H1 (cell line): ENCODE measurements around the gene TBC1D30. TPM values are rescaled to one million over a fixed set of nuclear protein-coding genes. Genes with fewer than 3 reads are reported as not detected.

Experiments
- CTCF ChIA-PET: fragments of 300-600 bp; sonication (Branson Sonifier 250); formaldehyde crosslinking; loops from one replicate; lab custom pipeline; 2021; ENCODE audit not compliant: partially characterized antibody; lab: Charles Lee
- POLR2A ChIA-PET: fragments of 300-600 bp; sonication (Branson Sonifier 250); formaldehyde crosslinking; loops from one replicate; lab custom pipeline; 2021; ENCODE audit warnings: inconsistent platforms; ENCODE audit not compliant: partially characterized antibody; lab: Charles Lee
- DNase-seq, 2 experiments: peaks; one replicate each; pipeline versions ENCODE4 v3.0.0 to v3.0.0-alpha.2; 2010 to 2022; ENCODE audit warnings: low spot score in 2 of 2, low read depth in 1 of 2, mixed read lengths in 1 of 2
- FAIRE-seq: peaks from 2 replicates; lab custom pipeline; 2011; peaks lifted over from hg19 to GRCh38; lab: Jason Lieb, UNC
- H2AFZ ChIP-seq: 2 replicates; pipeline ENCODE4 v1.8.1; 2012; ENCODE audit warnings: low read length, inconsistent platforms
- H2AK5ac ChIP-seq: 2 replicates; pipeline ENCODE4 v1.6.1; 2013; ENCODE audit warnings: low read depth, low read length
- H2BK120ac ChIP-seq: replicated peaks from 2 replicates; pipeline ENCODE3; 2013; ENCODE audit warnings: low read depth, low read length, inconsistent platforms
- H2BK12ac ChIP-seq: 2 replicates; pipeline ENCODE4 v1.6.1; 2013; ENCODE audit warnings: low read depth, low read length
- H2BK15ac ChIP-seq: 2 replicates; pipeline ENCODE4 v1.6.1; 2013; ENCODE audit warnings: low read length
- H2BK20ac ChIP-seq: 2 replicates; pipeline ENCODE4 v1.6.1; 2013; ENCODE audit warnings: low read length
- H2BK5ac ChIP-seq: 2 replicates; pipeline ENCODE4 v1.6.1; 2013; ENCODE audit warnings: low read depth, low read length
- H3K14ac ChIP-seq: 2 replicates; pipeline ENCODE4 v1.6.1; 2013; ENCODE audit warnings: inconsistent platforms; ENCODE audit not compliant: insufficient read length
- H3K18ac ChIP-seq: 2 replicates; pipeline ENCODE4 v1.6.1; 2013; ENCODE audit warnings: low read length; ENCODE audit errors: extremely low read depth
- H3K23ac ChIP-seq: 2 replicates; pipeline ENCODE4 v1.6.1; 2013; ENCODE audit warnings: inconsistent platforms; ENCODE audit not compliant: insufficient read length
- H3K23me2 ChIP-seq: 2 replicates; pipeline ENCODE4 v1.6.1; 2013; ENCODE audit warnings: low read depth, low read length
- H3K27ac ChIP-seq: 2 replicates; pipeline ENCODE4 v1.6.1; 2011; ENCODE audit warnings: low read depth, low read length, inconsistent platforms
- H3K27me3 ChIP-seq, 4 experiments: replicated peaks in 1 of 4; 1 replicate in 1 of 4; 2 replicates in 3 of 4; pipeline versions ENCODE4 v1.6.1 to v1.8.1; 2011 to 2013; ENCODE audit warnings: low read length in 3 of 4, mild to moderate bottlenecking in 3 of 4, inconsistent platforms in 2 of 4, mixed read lengths in 2 of 4, moderate library complexity in 1 of 4; ENCODE audit not compliant: control insufficient read depth in 3 of 4, insufficient read depth in 3 of 4; ENCODE audit errors: extremely low read depth in 1 of 4
- H3K36me3 ChIP-seq, 4 experiments: 2 replicates each; pipeline versions ENCODE4 v1.6.1 to v1.8.1; 2011 to 2013; ENCODE audit warnings: mild to moderate bottlenecking in 4 of 4, low read length in 3 of 4, moderate library complexity in 2 of 4, control low read depth in 1 of 4, inconsistent platforms in 1 of 4; ENCODE audit not compliant: insufficient read depth in 4 of 4, control insufficient read depth in 2 of 4
- H3K4ac ChIP-seq: replicated peaks from 2 replicates; pipeline ENCODE3; 2013; ENCODE audit warnings: low read length, low read depth, mixed read lengths, inconsistent platforms; ENCODE audit not compliant: insufficient read length
- H3K4me1 ChIP-seq, 4 experiments: replicated peaks in 1 of 4; 1 replicate in 1 of 4; 2 replicates in 3 of 4; pipeline versions ENCODE4 v1.6.1 to v1.8.1; 2011 to 2013; ENCODE audit warnings: low read length in 3 of 4, inconsistent platforms in 2 of 4, mixed read lengths in 1 of 4; ENCODE audit not compliant: insufficient read depth in 4 of 4, control insufficient read depth in 3 of 4
- H3K4me2 ChIP-seq, 2 experiments: 2 replicates each; pipeline versions ENCODE4 v1.6.1 to v1.8.1; 2011 to 2013; ENCODE audit warnings: low read depth in 2 of 2, low read length in 2 of 2, control low read depth in 1 of 2, inconsistent platforms in 1 of 2, mild to moderate bottlenecking in 1 of 2; ENCODE audit not compliant: insufficient read depth in 1 of 2
- H3K4me3 ChIP-seq, 4 experiments: fragments of 200-600, 300-600 bp in 1 of 4; sonication (generic), shearing (Covaris generic), sonication (Bioruptor Twin) in 1 of 4; 2 replicates each; pipeline versions ENCODE4 v1.5.1 to v1.8.1; 2011 to 2016; ENCODE audit warnings: low read length in 4 of 4, low read depth in 3 of 4, control low read depth in 2 of 4, inconsistent platforms in 2 of 4, mild to moderate bottlenecking in 2 of 4, mixed read lengths in 1 of 4, moderate library complexity in 1 of 4; ENCODE audit not compliant: insufficient read depth in 2 of 4; ENCODE audit errors: extremely low read depth in 1 of 4
- H3K56ac ChIP-seq: replicated peaks from 2 replicates; pipeline ENCODE3; 2013; ENCODE audit warnings: low read depth, mild to moderate bottlenecking, mixed read lengths, low read length, inconsistent platforms; ENCODE audit not compliant: insufficient read length
- H3K79me1 ChIP-seq: 2 replicates; pipeline ENCODE4 v1.6.1; 2013; ENCODE audit warnings: low read depth, low read length, control low read depth
- H3K79me2 ChIP-seq, 2 experiments: 2 replicates each; pipeline versions ENCODE4 v1.6.1 to v1.8.1; 2012 to 2013; ENCODE audit warnings: low read length in 2 of 2, mild to moderate bottlenecking in 2 of 2, inconsistent platforms in 1 of 2; ENCODE audit not compliant: insufficient read depth in 2 of 2, control insufficient read depth in 1 of 2
- H3K9ac ChIP-seq, 4 experiments: replicated peaks in 1 of 4; 1 replicate in 1 of 4; 2 replicates in 3 of 4; pipeline versions ENCODE4 v1.6.1 to v1.8.1; 2011 to 2013; ENCODE audit warnings: low read depth in 3 of 4, low read length in 3 of 4, control low read depth in 2 of 4, mild to moderate bottlenecking in 2 of 4, moderate library complexity in 2 of 4, inconsistent platforms in 1 of 4; ENCODE audit errors: extremely low read depth in 1 of 4
- H3K9me3 ChIP-seq, 2 experiments: 2 replicates each; pipeline versions ENCODE4 v1.6.1 to v1.8.1; 2012 to 2013; ENCODE audit warnings: mild to moderate bottlenecking in 2 of 2, moderate library complexity in 2 of 2, control low read depth in 1 of 2, inconsistent platforms in 1 of 2, low read depth in 1 of 2, low read length in 1 of 2, mixed read lengths in 1 of 2; ENCODE audit not compliant: insufficient read depth in 2 of 2
- H4K20me1 ChIP-seq, 2 experiments: replicated peaks in 1 of 2; 2 replicates each; pipeline versions ENCODE3 to v1.8.1; 2011 to 2013; ENCODE audit warnings: inconsistent platforms in 2 of 2, low read length in 2 of 2, mild to moderate bottlenecking in 1 of 2; ENCODE audit not compliant: insufficient read depth in 2 of 2, control insufficient read depth in 1 of 2
- H4K5ac ChIP-seq: 2 replicates; pipeline ENCODE4 v1.6.1; 2013; ENCODE audit warnings: low read length, low read depth, mixed read lengths, inconsistent platforms; ENCODE audit not compliant: insufficient read length
- H4K8ac ChIP-seq: 2 replicates; pipeline ENCODE4 v1.8.0; 2013; ENCODE audit warnings: mild to moderate bottlenecking, moderate library complexity, low read length, inconsistent platforms; ENCODE audit not compliant: insufficient read depth; ENCODE audit errors: extremely low read depth
- H4K91ac ChIP-seq: replicated peaks from 2 replicates; pipeline ENCODE3; 2013; ENCODE audit warnings: low read length, mixed read lengths, inconsistent platforms; ENCODE audit not compliant: insufficient read length
- CBX5 ChIP-seq: fragments of 300-800, 300-1000 bp; sonication (generic); IDR thresholded peaks from 2 replicates; pipeline ENCODE4 v1.7.1; 2016; ENCODE audit warnings: antibody characterized with exemption, low read length, low read depth
- EP300 ChIP-seq, 2 experiments: IDR thresholded peaks; 1 replicate in 1 of 2; 2 replicates in 1 of 2; pipeline ENCODE4 v1.6.1; 2011 to 2012; ENCODE audit warnings: low read depth in 2 of 2, low read length in 2 of 2, mild to moderate bottlenecking in 2 of 2, borderline replicate concordance in 1 of 2, inconsistent platforms in 1 of 2, moderate library complexity in 1 of 2
- GTF2F1 ChIP-seq: IDR thresholded peaks from 2 replicates; pipeline ENCODE4 v1.6.1; 2012; ENCODE audit warnings: low read depth, low read length, improper control_type of control experiment, borderline replicate concordance
- JUND ChIP-seq: IDR thresholded peaks from 2 replicates; pipeline ENCODE4 v1.6.1; 2011; ENCODE audit warnings: mild to moderate bottlenecking, improper control_type of control experiment, low read length
- PHF8 ChIP-seq: fragments of 200-600 bp; sonication (generic); conservative IDR thresholded peaks from 2 replicates; pipeline ENCODE4 v1.7.1; 2012; ENCODE audit warnings: low read depth, mild to moderate bottlenecking, inconsistent platforms, low read length, moderate library complexity
- POLR2A ChIP-seq, 2 experiments: IDR thresholded peaks; 1 replicate in 1 of 2; 2 replicates in 1 of 2; pipeline ENCODE4 v1.6.1; 2011; ENCODE audit warnings: low read depth in 2 of 2, low read length in 2 of 2, mild to moderate bottlenecking in 2 of 2; ENCODE audit errors: control extremely low read depth in 1 of 2
- SAP30 ChIP-seq: fragments of 300-600 bp; sonication (generic); IDR thresholded peaks from 2 replicates; pipeline ENCODE4 v1.7.1; 2012; ENCODE audit warnings: low read length, moderate library complexity, mild to moderate bottlenecking, inconsistent platforms; ENCODE audit not compliant: insufficient read depth, insufficient replicate concordance
- SIRT6 ChIP-seq: IDR thresholded peaks from one replicate; pipeline ENCODE4 v1.7.1; 2012; ENCODE audit warnings: low read length, inconsistent platforms
- WGBS, 2 experiments: shearing (Covaris generic) in 1 of 2; methylation state at CpG; one replicate each; pipeline versions ENCODE4 v1.1.6 to v1.1.7; 2013 to 2015; ENCODE audit warnings: low lambda C conversion rate in 2 of 2, mixed read lengths in 2 of 2, inconsistent platforms in 1 of 2, low coverage in 1 of 2, missing lambda C conversion rate in 1 of 2; ENCODE audit not compliant: insufficient replicate concordance in 2 of 2, insufficient coverage in 1 of 2, insufficient read length in 1 of 2; ENCODE audit errors: extremely low coverage in 1 of 2, missing lambda C conversion rate in 1 of 2; 5-methylcytosine and 5-hydroxymethylcytosine counted together
- polyA plus RNA-seq, 7 experiments: library from polyadenylated mRNA; depleted of rRNA in 3 of 7; stranded (reverse) in 5 of 7; unstranded in 2 of 7; fragments of >200 nt in 5 of 7; fragments of 200-250 nt in 2 of 7; gene quantifications; 1 replicate in 5 of 7; 2 replicates in 1 of 7; 4 replicates in 1 of 7; pipeline versions ENCODE4 v1.2.1 to v1.2.3, GENCODE V29; 2011 to 2013; ENCODE audit warnings: missing spikeins in 2 of 7, mixed read lengths in 2 of 7
- total RNA-seq: library from RNA; stranded (reverse); fragmentation: NEBNext Ultra II Directional; extraction: Animal tissue kit (Norgen Biotek cat#: 25700); gene quantifications from 2 replicates; pipeline ENCODE4 v1.2.1, GENCODE V29; 2021
- TF ChIP-seq, protein P1 (sequence below): IDR thresholded peaks from 2 replicates; pipeline ENCODE4 v1.6.1; 2011; ENCODE audit warnings: low read depth, mild to moderate bottlenecking, low read length; ENCODE audit not compliant: insufficient read depth
- TF ChIP-seq, protein P2 (sequence below): IDR thresholded peaks from 2 replicates; pipeline ENCODE4 v1.6.1; 2012; ENCODE audit warnings: low read length, inconsistent platforms

Gene TBC1D30
- total and polyA plus RNA-seq, 2 of the 8 experiments (the other 6 are each of a cell fraction or from before 2014, with no cell fraction given) = 2.8 to 5.5 TPM

DNA sequence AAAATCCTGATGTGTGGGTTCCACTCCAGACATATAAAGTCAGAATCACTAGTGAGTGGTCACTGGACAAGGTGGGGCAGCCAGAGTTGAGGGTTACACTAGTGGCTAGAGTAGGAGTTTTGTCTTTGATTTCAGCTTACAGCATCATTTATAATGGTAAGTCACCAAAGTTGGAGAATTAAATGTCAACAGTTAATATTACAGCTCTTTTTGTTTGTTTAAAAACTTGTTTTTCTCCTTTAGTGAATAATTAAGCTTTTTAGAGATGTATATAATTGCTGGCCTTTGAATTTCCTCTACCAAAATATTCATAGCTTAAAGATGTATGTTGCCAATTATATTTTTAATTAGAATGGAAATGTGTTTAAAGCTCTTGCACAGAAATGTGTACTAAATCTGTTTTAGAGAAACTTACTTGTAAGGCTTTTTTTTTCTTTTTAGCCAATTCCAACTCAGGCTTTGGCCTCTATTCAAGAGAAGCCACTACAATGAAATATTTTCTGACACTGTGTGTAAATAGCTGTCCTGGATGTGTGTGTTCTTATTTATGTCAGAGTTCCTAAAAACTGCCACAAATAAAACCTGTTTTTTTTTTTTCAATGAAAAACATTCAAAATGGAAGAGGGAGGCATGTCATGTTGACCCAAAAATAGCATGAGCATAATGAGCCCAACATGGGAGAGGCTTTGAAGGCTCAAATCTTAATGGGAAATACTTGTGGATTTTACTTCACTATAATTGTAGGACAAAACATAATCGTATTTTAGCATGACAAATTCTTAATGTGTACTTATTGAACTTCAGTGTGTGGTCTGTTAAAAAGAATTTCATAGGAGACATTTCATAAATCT is 92.2 kb downstream of the TBC1D30 start:
- H3K4ac ChIP-seq = no peak overlapping the region
- no peak overlapping the region for H2AK5ac ChIP-seq
- no peaks in the 10 kb centered on the region for H4K20me1 ChIP-seq
- ChIA-PET POLR2A (no interaction called here), CTCF (interaction anchor here (0.6 to 1.5 kb wide), 4 partner anchors 26 to 190 kb away, joined by 3 to 6 read pairs (median 4); no protein-coding TSS in a partner anchor)
- FAIRE-seq (no peak), DNase-seq (no peak)
- no peaks in the 10 kb centered on the region for H3K36me3 ChIP-seq
- no peak overlapping the region for H3K56ac ChIP-seq
- WGBS, 2 experiments = 94% methylated on average over 1 of the region's 1 CpG; no CpG with 5 or more reads in 1 of the 2 experiments
- no peak overlapping the region for H3K9ac ChIP-seq
- no peaks in the 10 kb centered on the region for H3K27me3 ChIP-seq
- no peak overlapping the region for H4K5ac ChIP-seq
- no peaks in the 10 kb centered on the region for H3K79me2 ChIP-seq
- no peak overlapping the region for H2AFZ ChIP-seq
- H3K23me2 ChIP-seq = no peaks in the 10 kb centered on the region; the same call in 1 of the 2 replicates
- H2BK12ac ChIP-seq = no peak overlapping the region
- H3K4me3 ChIP-seq = no peak overlapping the region
- H2BK15ac ChIP-seq = no peak overlapping the region
- H2BK5ac ChIP-seq = no peak overlapping the region
- H3K9me3 ChIP-seq = no peaks in the 10 kb centered on the region
- H2BK120ac ChIP-seq = no peak overlapping the region
- H3K18ac ChIP-seq = no peak overlapping the region
- no peak overlapping the region for H4K8ac ChIP-seq
- H3K27ac ChIP-seq = no peak overlapping the region
- H3K23ac ChIP-seq = no peak overlapping the region
- no peak overlapping the region for H3K14ac ChIP-seq
- H3K4me1 ChIP-seq = no peaks in the 10 kb centered on the region
- no peaks in the 10 kb centered on the region for H3K79me1 ChIP-seq
- H2BK20ac ChIP-seq = no peak overlapping the region
- no peak overlapping the region for H3K4me2 ChIP-seq
- H4K91ac ChIP-seq = no peak overlapping the region
- TF ChIP-seq EP300 (IDR thresholded peaks at IDR 0.05; ENCODE audit: borderline replicate concordance in 1 of 2, low read depth in 2 of 2, low read length in 2 of 2) (no peak), JUND (no peak), GTF2F1 (no peak), PHF8 (no peak), SIRT6 (no peak), SAP30 (no peak), POLR2A (IDR thresholded peaks at IDR 0.05; ENCODE audit: control extremely low read depth in 1 of 2, low read depth in 2 of 2, low read length in 2 of 2) (no peak), CBX5 (no peak)
- TF ChIP-seq, protein P1, sequence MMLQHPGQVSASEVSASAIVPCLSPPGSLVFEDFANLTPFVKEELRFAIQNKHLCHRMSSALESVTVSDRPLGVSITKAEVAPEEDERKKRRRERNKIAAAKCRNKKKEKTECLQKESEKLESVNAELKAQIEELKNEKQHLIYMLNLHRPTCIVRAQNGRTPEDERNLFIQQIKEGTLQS = no peak
- TF ChIP-seq, protein P2, sequence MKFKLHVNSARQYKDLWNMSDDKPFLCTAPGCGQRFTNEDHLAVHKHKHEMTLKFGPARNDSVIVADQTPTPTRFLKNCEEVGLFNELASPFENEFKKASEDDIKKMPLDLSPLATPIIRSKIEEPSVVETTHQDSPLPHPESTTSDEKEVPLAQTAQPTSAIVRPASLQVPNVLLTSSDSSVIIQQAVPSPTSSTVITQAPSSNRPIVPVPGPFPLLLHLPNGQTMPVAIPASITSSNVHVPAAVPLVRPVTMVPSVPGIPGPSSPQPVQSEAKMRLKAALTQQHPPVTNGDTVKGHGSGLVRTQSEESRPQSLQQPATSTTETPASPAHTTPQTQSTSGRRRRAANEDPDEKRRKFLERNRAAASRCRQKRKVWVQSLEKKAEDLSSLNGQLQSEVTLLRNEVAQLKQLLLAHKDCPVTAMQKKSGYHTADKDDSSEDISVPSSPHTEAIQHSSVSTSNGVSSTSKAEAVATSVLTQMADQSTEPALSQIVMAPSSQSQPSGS = no peak
